GM23338 (cell line): ENCODE data around the gene DDX20. TPM values are rescaled to one million over a fixed set of nuclear protein-coding genes. Genes with fewer than 3 reads are reported as not detected.

Experiments used
- ATAC-seq: fragments of 200-7000 bp; cut with Tn5 transposase; 3 replicates; pipeline ENCODE4 v1.9.1; 2020
- DNase-seq: peaks from one replicate; pipeline ENCODE4 v3.0.0-alpha.2; 2015; ENCODE audit warnings: low spot score
- H2AFZ ChIP-seq: fragments of 200-600 bp; sonication (generic); 2 replicates; pipeline ENCODE4 v1.8.0; 2016; ENCODE audit warnings: antibody characterized with exemption, mild to moderate bottlenecking, moderate library complexity
- H3F3A ChIP-seq: fragments of 200-600 bp; sonication (generic); replicated peaks from 2 replicates; pipeline ENCODE4 v1.8.0; 2017; ENCODE audit warnings: antibody characterized with exemption, mixed run types, low read depth
- H3K27ac ChIP-seq: fragments of 200-600 bp; sonication (generic); 2 replicates; pipeline ENCODE4 v1.6.1; 2016; ENCODE audit warnings: low read depth
- H3K27me3 ChIP-seq: fragments of 200-600 bp; sonication (generic); 2 replicates; pipeline ENCODE4 v1.8.0; 2016; ENCODE audit warnings: mild to moderate bottlenecking, mixed run types, moderate library complexity; ENCODE audit not compliant: insufficient read depth
- H3K36me3 ChIP-seq: fragments of 200-600 bp; sonication (generic); 2 replicates; pipeline ENCODE4 v1.8.0; 2016; ENCODE audit warnings: mild to moderate bottlenecking; ENCODE audit not compliant: insufficient read depth
- H3K4me1 ChIP-seq: fragments of 200-600 bp; sonication (generic); 2 replicates; pipeline ENCODE4 v1.8.0; 2016; ENCODE audit warnings: mild to moderate bottlenecking, moderate library complexity; ENCODE audit not compliant: insufficient read depth
- H3K4me2 ChIP-seq: fragments of 200-600 bp; sonication (generic); 2 replicates; pipeline ENCODE4 v1.7.1; 2017; ENCODE audit warnings: mixed run types
- H3K4me3 ChIP-seq: fragments of 200-600 bp; sonication (generic); 2 replicates; pipeline ENCODE4 v1.6.1; 2016; ENCODE audit warnings: mixed run types
- H3K79me2 ChIP-seq: fragments of 200-600 bp; sonication (generic); replicated peaks from 2 replicates; pipeline ENCODE4 v1.8.0; 2017; ENCODE audit warnings: mild to moderate bottlenecking; ENCODE audit not compliant: insufficient read depth
- H3K9me2 ChIP-seq: fragments of 200-600 bp; sonication (generic); 2 replicates; pipeline ENCODE4 v1.8.0; 2017; ENCODE audit not compliant: insufficient read depth
- H4K20me1 ChIP-seq: fragments of 200-600 bp; sonication (generic); replicated peaks from 2 replicates; pipeline ENCODE4 v1.8.0; 2017; ENCODE audit warnings: mild to moderate bottlenecking; ENCODE audit not compliant: insufficient read depth
- H3K27ac Mint-ChIP-seq: 2 replicates; pipeline ENCODE4 v1.8.0; 2020; ENCODE audit warnings: inconsistent platforms, mild to moderate bottlenecking, moderate library complexity, mixed read lengths
- H3K27me3 Mint-ChIP-seq: 3 replicates; pipeline ENCODE4 v1.8.0; 2022; ENCODE audit warnings: low read depth, mild to moderate bottlenecking, moderate library complexity, mixed read lengths, inconsistent platforms; ENCODE audit not compliant: insufficient read depth, poor library complexity
- H3K36me3 Mint-ChIP-seq: 3 replicates; pipeline ENCODE4 v1.8.0; 2021; ENCODE audit warnings: low read depth, mild to moderate bottlenecking, inconsistent platforms, moderate library complexity, mixed read lengths
- H3K4me1 Mint-ChIP-seq: 3 replicates; pipeline ENCODE4 v1.8.0; 2020; ENCODE audit warnings: mild to moderate bottlenecking, inconsistent platforms, mixed read lengths
- H3K4me3 Mint-ChIP-seq: 3 replicates; pipeline ENCODE4 v1.8.0; 2021; ENCODE audit warnings: moderate library complexity, mild to moderate bottlenecking, inconsistent platforms, mixed read lengths
- H3K9me3 Mint-ChIP-seq: 3 replicates; pipeline ENCODE4 v1.8.0; 2020; ENCODE audit warnings: moderate library complexity, mild to moderate bottlenecking, inconsistent platforms, mixed read lengths
- CREB1 ChIP-seq: fragments of 250-450 bp; sonication (Bioruptor Pico); IDR thresholded peaks from 2 replicates; pipeline ENCODE4 v1.5.0; 2020; ENCODE audit warnings: low read depth, mild to moderate bottlenecking, moderate library complexity
- CTCF ChIP-seq, 2 experiments: fragments of 200-600 bp in 1 of 2; sonication (generic) in 1 of 2; conservative IDR thresholded peaks; 2 replicates each; pipeline versions ENCODE4 v1.5.1 to v1.6.1; 2016 to 2017; ENCODE audit warnings: antibody characterized with exemption in 2 of 2, low read depth in 2 of 2, mild to moderate bottlenecking in 2 of 2, moderate library complexity in 1 of 2
- ETS1 ChIP-seq: IDR thresholded peaks from 2 replicates; pipeline ENCODE4 v1.6.1; 2016; ENCODE audit warnings: antibody characterized with exemption
- EZH2 ChIP-seq: fragments of 200-600 bp; sonication (generic); IDR thresholded peaks from one replicate; pipeline ENCODE4 v1.8.0; 2017; ENCODE audit warnings: antibody characterized with exemption, mild to moderate bottlenecking, low read depth; ENCODE audit not compliant: unreplicated experiment
- EZH2phosphoT487 ChIP-seq: fragments of 200-600 bp; sonication (generic); IDR thresholded peaks from one replicate; pipeline ENCODE4 v1.8.1; 2018; ENCODE audit warnings: antibody characterized with exemption; ENCODE audit not compliant: unreplicated experiment
- JUNB ChIP-seq: IDR thresholded peaks from one replicate; pipeline ENCODE4 v1.6.1; 2016; ENCODE audit warnings: antibody characterized with exemption; ENCODE audit not compliant: unreplicated experiment
- NANOG ChIP-seq: IDR thresholded peaks from 2 replicates; pipeline ENCODE4 v1.6.1; 2016; ENCODE audit warnings: antibody characterized with exemption, borderline replicate concordance
- POLR2AphosphoS5 ChIP-seq: IDR thresholded peaks from 2 replicates; pipeline ENCODE4 v1.6.1; 2016; ENCODE audit warnings: antibody characterized with exemption, low read depth
- STAT1 ChIP-seq: IDR thresholded peaks from one replicate; pipeline ENCODE4 v1.6.1; 2016; ENCODE audit warnings: antibody characterized with exemption; ENCODE audit not compliant: unreplicated experiment
- ZNF114 ChIP-seq: fragments of 250-450 bp; sonication (Bioruptor Pico); IDR thresholded peaks from 2 replicates; pipeline ENCODE4 v1.5.0; 2020; ENCODE audit warnings: mild to moderate bottlenecking, moderate library complexity
- ZNF331 ChIP-seq: fragments of 250-450 bp; sonication (Bioruptor Pico); IDR thresholded peaks from 2 replicates; pipeline ENCODE4 v1.5.0; 2020; ENCODE audit warnings: low read depth, mild to moderate bottlenecking, moderate library complexity
- polyA plus RNA-seq: library from polyadenylated mRNA; unstranded; fragments of >200 nt; fragmentation: Nextera tagmentation; extraction: Ambion mirVana; gene quantifications from 2 replicates; pipeline ENCODE4 v1.2.1, GENCODE V29; 2016
- total RNA-seq: library from RNA; depleted of rRNA; stranded (reverse); fragments of >200 nt; shearing (Covaris generic); gene quantifications from 2 replicates; pipeline ENCODE4 v1.2.3, GENCODE V29; 2014
- TF ChIP-seq, protein P1 (sequence below): fragments of 250-450 bp; sonication (Bioruptor Pico); IDR thresholded peaks from 2 replicates; pipeline ENCODE4 v1.5.0; 2020; ENCODE audit warnings: mild to moderate bottlenecking, moderate library complexity
- TF ChIP-seq, protein P2 (sequence below): IDR thresholded peaks from one replicate; pipeline ENCODE4 v1.6.1; 2018; ENCODE audit warnings: antibody characterized with exemption; ENCODE audit not compliant: unreplicated experiment

Gene DDX20
- total and polyA plus RNA-seq, 2 experiments from 2014 or later = 11.9 to 54.4 TPM

GRCh38 chr1:111802984-111803383, 47.3 kb downstream of the DDX20 start:
- H3K36me3 Mint-ChIP-seq = no peaks in the 10 kb centered on the region
- Histone ChIP-seq H3K36me3 (no peaks in the 10 kb centered on the region), H4K20me1 (no peaks in the 10 kb centered on the region), H3K4me2 (no peak overlapping the region), H3K79me2 (no peaks in the 10 kb centered on the region), H2AFZ (no peak overlapping the region), H3K27me3 (no peaks in the 10 kb centered on the region), H3F3A (no peaks in the 10 kb centered on the region), H3K9me2 (no peaks in the 10 kb centered on the region), H3K27ac (no peak overlapping the region), H3K4me1 (no peaks in the 10 kb centered on the region), H3K4me3 (no peak overlapping the region)
- no peak overlapping the region for H3K4me3 Mint-ChIP-seq
- ATAC-seq (no peak), DNase-seq (no peak)
- no peak overlapping the region for H3K27ac Mint-ChIP-seq
- no peaks in the 10 kb centered on the region; the same call in 2 of the 3 replicates for H3K4me1 Mint-ChIP-seq
- no peak for TF ChIP-seq JUNB
- TF ChIP-seq EZH2 = no peak
- no peak for TF ChIP-seq EZH2phosphoT487
- TF ChIP-seq CTCF (conservative IDR thresholded peaks at IDR 0.05; ENCODE audit: low read depth in 2 of 2) = no peak
- TF ChIP-seq POLR2AphosphoS5 = no peak
- TF ChIP-seq ZNF114 = no peak
- TF ChIP-seq STAT1 = no peak
- no peak for TF ChIP-seq NANOG
- TF ChIP-seq, protein P1, sequence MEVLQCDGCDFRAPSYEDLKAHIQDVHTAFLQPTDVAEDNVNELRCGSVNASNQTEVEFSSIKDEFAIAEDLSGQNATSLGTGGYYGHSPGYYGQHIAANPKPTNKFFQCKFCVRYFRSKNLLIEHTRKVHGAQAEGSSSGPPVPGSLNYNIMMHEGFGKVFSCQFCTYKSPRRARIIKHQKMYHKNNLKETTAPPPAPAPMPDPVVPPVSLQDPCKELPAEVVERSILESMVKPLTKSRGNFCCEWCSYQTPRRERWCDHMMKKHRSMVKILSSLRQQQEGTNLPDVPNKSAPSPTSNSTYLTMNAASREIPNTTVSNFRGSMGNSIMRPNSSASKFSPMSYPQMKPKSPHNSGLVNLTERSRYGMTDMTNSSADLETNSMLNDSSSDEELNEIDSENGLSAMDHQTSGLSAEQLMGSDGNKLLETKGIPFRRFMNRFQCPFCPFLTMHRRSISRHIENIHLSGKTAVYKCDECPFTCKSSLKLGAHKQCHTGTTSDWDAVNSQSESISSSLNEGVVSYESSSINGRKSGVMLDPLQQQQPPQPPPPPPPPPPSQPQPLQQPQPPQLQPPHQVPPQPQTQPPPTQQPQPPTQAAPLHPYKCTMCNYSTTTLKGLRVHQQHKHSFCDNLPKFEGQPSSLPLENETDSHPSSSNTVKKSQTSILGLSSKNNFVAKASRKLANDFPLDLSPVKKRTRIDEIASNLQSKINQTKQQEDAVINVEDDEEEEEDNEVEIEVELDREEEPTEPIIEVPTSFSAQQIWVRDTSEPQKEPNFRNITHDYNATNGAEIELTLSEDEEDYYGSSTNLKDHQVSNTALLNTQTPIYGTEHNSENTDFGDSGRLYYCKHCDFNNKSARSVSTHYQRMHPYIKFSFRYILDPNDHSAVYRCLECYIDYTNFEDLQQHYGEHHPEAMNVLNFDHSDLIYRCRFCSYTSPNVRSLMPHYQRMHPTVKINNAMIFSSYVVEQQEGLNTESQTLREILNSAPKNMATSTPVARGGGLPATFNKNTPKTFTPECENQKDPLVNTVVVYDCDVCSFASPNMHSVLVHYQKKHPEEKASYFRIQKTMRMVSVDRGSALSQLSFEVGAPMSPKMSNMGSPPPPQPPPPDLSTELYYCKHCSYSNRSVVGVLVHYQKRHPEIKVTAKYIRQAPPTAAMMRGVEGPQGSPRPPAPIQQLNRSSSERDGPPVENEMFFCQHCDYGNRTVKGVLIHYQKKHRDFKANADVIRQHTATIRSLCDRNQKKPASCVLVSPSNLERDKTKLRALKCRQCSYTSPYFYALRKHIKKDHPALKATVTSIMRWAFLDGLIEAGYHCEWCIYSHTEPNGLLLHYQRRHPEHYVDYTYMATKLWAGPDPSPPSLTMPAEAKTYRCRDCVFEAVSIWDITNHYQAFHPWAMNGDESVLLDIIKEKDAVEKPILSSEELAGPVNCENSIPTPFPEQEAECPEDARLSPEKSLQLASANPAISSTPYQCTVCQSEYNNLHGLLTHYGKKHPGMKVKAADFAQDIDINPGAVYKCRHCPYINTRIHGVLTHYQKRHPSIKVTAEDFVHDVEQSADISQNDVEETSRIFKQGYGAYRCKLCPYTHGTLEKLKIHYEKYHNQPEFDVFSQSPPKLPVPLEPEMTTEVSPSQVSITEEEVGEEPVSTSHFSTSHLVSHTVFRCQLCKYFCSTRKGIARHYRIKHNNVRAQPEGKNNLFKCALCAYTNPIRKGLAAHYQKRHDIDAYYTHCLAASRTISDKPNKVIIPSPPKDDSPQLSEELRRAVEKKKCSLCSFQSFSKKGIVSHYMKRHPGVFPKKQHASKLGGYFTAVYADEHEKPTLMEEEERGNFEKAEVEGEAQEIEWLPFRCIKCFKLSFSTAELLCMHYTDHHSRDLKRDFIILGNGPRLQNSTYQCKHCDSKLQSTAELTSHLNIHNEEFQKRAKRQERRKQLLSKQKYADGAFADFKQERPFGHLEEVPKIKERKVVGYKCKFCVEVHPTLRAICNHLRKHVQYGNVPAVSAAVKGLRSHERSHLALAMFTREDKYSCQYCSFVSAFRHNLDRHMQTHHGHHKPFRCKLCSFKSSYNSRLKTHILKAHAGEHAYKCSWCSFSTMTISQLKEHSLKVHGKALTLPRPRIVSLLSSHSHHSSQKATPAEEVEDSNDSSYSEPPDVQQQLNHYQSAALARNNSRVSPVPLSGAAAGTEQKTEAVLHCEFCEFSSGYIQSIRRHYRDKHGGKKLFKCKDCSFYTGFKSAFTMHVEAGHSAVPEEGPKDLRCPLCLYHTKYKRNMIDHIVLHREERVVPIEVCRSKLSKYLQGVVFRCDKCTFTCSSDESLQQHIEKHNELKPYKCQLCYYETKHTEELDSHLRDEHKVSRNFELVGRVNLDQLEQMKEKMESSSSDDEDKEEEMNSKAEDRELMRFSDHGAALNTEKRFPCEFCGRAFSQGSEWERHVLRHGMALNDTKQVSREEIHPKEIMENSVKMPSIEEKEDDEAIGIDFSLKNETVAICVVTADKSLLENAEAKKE = no peak
- TF ChIP-seq, protein P2, sequence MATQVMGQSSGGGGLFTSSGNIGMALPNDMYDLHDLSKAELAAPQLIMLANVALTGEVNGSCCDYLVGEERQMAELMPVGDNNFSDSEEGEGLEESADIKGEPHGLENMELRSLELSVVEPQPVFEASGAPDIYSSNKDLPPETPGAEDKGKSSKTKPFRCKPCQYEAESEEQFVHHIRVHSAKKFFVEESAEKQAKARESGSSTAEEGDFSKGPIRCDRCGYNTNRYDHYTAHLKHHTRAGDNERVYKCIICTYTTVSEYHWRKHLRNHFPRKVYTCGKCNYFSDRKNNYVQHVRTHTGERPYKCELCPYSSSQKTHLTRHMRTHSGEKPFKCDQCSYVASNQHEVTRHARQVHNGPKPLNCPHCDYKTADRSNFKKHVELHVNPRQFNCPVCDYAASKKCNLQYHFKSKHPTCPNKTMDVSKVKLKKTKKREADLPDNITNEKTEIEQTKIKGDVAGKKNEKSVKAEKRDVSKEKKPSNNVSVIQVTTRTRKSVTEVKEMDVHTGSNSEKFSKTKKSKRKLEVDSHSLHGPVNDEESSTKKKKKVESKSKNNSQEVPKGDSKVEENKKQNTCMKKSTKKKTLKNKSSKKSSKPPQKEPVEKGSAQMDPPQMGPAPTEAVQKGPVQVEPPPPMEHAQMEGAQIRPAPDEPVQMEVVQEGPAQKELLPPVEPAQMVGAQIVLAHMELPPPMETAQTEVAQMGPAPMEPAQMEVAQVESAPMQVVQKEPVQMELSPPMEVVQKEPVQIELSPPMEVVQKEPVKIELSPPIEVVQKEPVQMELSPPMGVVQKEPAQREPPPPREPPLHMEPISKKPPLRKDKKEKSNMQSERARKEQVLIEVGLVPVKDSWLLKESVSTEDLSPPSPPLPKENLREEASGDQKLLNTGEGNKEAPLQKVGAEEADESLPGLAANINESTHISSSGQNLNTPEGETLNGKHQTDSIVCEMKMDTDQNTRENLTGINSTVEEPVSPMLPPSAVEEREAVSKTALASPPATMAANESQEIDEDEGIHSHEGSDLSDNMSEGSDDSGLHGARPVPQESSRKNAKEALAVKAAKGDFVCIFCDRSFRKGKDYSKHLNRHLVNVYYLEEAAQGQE = no peak
- no peak for TF ChIP-seq ZNF331 (CRISPR knock-in tag)
- no peak for TF ChIP-seq ETS1
- TF ChIP-seq CREB1 = no peak
- no peaks in the 10 kb centered on the region for H3K27me3 Mint-ChIP-seq
- no peaks in the 10 kb centered on the region; the same call in 2 of the 3 replicates for H3K9me3 Mint-ChIP-seq
